Umbilical cord (tissue), 2 donors: ENCODE results near the gene NCAM2. TPM values are rescaled to one million over a fixed set of nuclear protein-coding genes. Genes with fewer than 3 reads are reported as not detected.

Experiments
- DNase-seq: peaks from one replicate; pipeline ENCODE4 v3.0.0-alpha.2; 2015; ENCODE audit warnings: low spot score
- total RNA-seq: library from RNA; depleted of rRNA; stranded (reverse); fragments of >200 nt; gene quantifications from one replicate; pipeline ENCODE4 v1.2.3, GENCODE V29; 2014; ENCODE audit warnings: low replicate concordance; ENCODE audit not compliant: insufficient read depth

NCAM2 gene
- total RNA-seq, 1 donor from 2014 or later, result 11.1 TPM

GRCh38 chr21:21175798-21176334 lies 177.7 kb downstream of the NCAM2 start:
- DNase-seq, result no peak

- DNase-seq, result no peak
Measured at GRCh38 chr21:21177353-21177986, 179.3 kb downstream of the NCAM2 start.

- no peak for DNase-seq
Measured at GRCh38 chr21:21179619-21180298, 181.6 kb downstream of the NCAM2 start.

GRCh38 chr21:21182401-21183010 lies 184.3 kb downstream of the NCAM2 start:
- DNase-seq, result no peak

GRCh38 chr21:21183092-21183491 lies 184.9 kb downstream of the NCAM2 start:
- DNase-seq, result no peak

- no peak for DNase-seq
Measured at GRCh38 chr21:21184771-21185528, 186.7 kb downstream of the NCAM2 start.

- no peak for DNase-seq
Measured at GRCh38 chr21:21187579-21187978, 189.4 kb downstream of the NCAM2 start.

- no peak for DNase-seq
Measured at GRCh38 chr21:21188513-21189195, 190.4 kb downstream of the NCAM2 start.

- no peak for DNase-seq
Measured at GRCh38 chr21:21195417-21195943, 197.3 kb downstream of the NCAM2 start.

- no peak for DNase-seq
Measured at GRCh38 chr21:21196087-21196486, 197.9 kb downstream of the NCAM2 start.

GRCh38 chr21:21196848-21197247 lies 198.6 kb downstream of the NCAM2 start:
- DNase-seq, result no peak

- no peak for DNase-seq
Measured at GRCh38 chr21:21199342-21200102, 201.3 kb downstream of the NCAM2 start.

GRCh38 chr21:21200103-21200938 lies 202.1 kb downstream of the NCAM2 start:
- peak; percentile 78 for DNase-seq

GRCh38 chr21:21200939-21201615 lies 202.9 kb downstream of the NCAM2 start:
- no peak for DNase-seq

GRCh38 chr21:21203822-21204339 lies 205.7 kb downstream of the NCAM2 start:
- DNase-seq, result no peak

GRCh38 chr21:21204366-21204996 lies 206.3 kb downstream of the NCAM2 start:
- no peak for DNase-seq

GRCh38 chr21:21205604-21206003 lies 207.4 kb downstream of the NCAM2 start:
- no peak for DNase-seq

- no peak for DNase-seq
Measured at GRCh38 chr21:21210552-21210951, 212.3 kb downstream of the NCAM2 start.
